ENCODE data around the gene SPOCK3.
"Not testable (repeated sequence)": the region's sequence is repeated elsewhere in the genome, so short reads cannot be mapped to it uniquely, and the experiment has no call there.

The SPOCK3 gene

DNA sequence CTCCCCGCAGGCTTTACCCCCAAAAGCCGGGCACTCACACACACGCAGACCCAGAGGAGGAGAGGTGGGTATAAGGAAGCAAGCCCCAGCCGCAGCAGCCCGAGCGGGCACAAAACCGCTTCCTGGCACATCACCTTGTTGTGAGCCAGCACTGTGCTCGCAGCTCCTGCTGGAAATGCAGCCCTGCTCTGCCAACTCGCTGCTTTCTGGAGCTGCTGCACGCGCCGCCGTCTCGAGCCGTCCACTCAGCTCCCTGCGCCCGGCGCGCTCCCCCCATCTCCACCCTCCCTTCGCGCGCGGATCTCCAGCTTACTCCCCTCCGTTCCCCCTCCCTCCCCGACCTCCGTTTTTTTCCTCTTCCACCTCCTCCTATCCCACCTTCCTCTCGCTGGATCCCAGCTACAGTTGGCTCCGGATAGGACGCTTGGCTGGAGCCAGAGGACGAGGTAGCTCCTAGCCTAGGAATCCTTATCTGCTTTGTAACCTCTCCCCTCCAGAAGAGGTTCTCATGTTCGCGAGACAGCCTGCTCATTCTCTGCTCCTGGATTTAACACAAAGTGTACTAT lies at the start of gene SPOCK3:
TSS of gene SPOCK3 (minus strand) at position 179 of the 566 bp plus-strand sequence.
- in situ Hi-C loops (cut with HindIII; ENCODE audit: low sequenced_read_pairs): loop anchor here (5.0 kb wide), 1 partner anchor 72 kb away; no protein-coding TSS in a partner anchor

DNA sequence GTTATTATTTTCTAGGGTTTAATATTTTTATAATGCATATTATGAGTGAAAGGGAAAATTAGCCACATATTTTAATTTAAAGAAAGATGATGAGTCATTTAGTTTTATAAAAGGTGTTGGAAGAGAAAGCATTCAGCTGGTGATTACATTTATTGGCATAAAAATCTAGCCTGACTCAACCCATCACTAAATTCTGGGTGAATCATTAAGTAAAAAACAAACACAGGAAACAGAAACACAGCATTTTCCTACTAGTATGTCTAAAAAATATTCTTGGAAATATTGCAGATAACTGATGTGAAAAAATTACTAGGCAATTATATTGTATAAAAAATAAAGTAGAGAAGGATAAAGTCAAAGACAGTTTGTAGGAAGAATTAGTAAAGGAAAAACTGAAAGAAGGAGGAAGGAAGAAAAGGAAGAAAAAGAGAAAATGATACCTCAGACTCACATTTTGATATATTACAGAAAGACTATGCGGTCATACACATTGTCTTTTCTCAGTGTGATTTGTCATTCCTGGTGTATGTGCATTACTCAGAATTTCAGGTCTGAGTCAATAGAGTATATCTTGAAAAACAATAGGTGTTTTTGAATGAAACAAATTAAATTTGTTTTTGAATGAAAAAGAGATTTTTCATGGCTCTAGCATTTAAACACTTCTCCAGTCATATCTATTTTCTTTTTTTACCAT lies 48.0 kb upstream of the SPOCK3 start:
- in situ Hi-C loops (cut with HindIII; ENCODE audit: low sequenced_read_pairs): no loop called here

- in situ Hi-C loops (cut with HindIII; ENCODE audit: low sequenced_read_pairs): not testable (repeated sequence)
Measured at GRCh38 chr4:167281545-167281944, 47.3 kb upstream of the SPOCK3 start.

DNA sequence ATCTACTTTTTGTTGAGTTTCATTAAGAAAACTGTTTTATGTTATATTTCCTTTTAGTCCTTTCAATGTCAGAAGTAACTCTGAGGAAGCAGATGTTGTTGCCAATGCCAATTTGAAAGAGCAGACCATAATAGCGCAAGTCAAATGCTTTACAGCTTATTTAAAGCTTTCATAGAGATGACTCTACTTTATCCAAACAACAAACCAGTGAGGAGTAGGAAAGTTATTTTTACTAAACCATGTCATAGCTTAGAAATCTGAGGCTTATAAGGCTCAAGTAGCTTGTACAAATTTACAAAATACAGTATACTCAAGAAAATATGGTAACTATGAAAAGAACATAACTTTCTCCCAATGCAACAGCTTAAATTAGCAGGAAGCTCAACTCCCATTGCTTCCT lies 40.1 kb upstream of the SPOCK3 start:
- in situ Hi-C loops (cut with HindIII; ENCODE audit: low sequenced_read_pairs): no loop called here

DNA sequence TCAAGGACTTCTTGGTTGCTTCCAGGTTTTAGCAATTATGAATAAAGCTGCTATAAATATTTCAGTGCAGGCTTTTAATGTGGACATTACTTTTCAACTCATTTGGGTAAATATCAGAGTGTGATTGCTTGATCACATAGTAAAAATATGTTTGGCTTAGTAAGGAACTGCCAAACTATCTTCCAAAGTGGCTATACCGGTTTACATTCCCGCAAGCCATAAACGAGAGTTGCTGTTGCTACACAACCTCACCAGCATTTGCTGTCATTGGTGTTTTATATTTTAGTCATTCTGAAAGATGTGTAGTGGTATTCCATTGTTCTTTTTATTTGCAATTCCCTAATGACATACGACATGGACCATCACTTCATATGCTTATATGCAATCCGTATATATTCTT lies 30.9 kb upstream of the SPOCK3 start:
- in situ Hi-C loops (cut with HindIII; ENCODE audit: low sequenced_read_pairs): no loop called here

DNA sequence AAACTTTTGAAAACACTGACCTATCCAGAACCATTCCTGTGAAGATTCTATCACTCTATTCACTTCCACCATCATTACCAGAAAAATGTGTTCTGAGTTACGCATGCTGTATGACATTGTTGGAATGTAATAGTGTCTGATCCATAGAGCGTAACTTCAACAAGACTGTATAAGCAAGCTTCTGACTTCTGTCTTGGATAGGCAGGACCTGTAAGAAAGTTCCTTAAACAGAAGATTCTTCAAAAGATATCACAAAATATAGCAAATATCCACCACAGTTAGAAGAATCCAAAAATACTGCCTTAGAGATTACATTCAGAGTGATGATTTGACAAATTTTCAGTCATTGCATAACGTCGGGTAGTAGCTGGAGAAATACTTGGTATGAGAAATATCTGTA lies 14.0 kb upstream of the SPOCK3 start:
- in situ Hi-C loops (cut with HindIII; ENCODE audit: low sequenced_read_pairs): no loop called here

DNA sequence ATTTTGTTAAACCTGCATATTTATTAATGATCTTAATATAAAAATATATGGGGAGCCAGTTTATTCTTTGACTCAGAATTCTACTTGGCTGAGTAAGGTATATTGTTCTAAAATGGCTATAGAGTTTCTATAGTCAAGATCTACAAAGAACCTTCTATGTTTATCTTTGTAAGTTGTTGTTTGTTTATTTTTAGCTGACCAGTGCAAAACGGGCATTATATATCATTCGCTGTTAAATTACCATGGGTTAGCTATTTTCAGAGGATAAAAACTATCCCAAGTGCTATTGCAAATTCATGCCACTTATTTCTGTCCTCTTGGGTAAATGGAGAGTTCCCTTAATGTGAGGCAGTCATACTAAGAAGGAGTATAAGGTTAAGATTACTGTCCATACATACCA lies 5.3 kb upstream of the SPOCK3 start:
- in situ Hi-C loops (cut with HindIII; ENCODE audit: low sequenced_read_pairs): no loop called here

- in situ Hi-C loops (cut with HindIII; ENCODE audit: low sequenced_read_pairs): no loop called here
Measured at GRCh38 chr4:167238226-167238625, 3.9 kb upstream of the SPOCK3 start.

DNA sequence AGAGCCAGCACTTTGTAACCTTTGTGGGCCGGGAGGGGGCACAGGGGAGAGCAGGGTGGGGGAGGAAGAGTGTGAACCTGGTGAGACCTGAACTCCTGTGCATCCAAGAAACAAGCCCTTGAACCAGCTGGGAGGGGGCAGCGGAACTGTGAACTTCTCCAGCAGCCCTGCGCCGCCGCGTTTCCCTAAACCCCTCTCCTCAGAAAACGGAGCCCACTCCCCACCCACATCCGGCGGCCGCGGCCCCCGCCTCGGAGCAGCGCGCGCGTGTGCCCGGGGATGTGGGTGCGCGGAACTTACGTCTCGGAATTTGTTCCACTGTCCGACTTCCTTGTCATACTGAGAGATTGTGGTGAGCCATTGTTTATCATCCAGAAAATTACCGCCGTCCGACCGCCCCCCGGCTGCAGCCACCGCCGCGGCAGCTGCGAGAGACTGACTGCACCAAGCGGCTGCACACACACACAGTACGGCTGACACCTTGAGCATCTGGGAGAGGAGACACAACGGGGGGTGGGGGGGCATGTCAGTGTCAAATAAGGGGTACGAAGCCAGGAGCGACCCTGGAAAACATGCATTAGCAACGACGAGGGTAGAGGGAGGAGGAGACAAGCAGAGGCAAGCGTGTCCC lies 494 bp downstream of the SPOCK3 start:
- in situ Hi-C loops (cut with HindIII; ENCODE audit: low sequenced_read_pairs): loop anchor here (5.0 kb wide), 1 partner anchor 71 kb away; no protein-coding TSS in a partner anchor

GRCh38 chr4:167232805-167233684 lies 1.2 kb downstream of the SPOCK3 start:
- in situ Hi-C loops (cut with HindIII; ENCODE audit: low sequenced_read_pairs): loop anchor here (5.0 kb wide), 1 partner anchor 71 kb away; no protein-coding TSS in a partner anchor

DNA sequence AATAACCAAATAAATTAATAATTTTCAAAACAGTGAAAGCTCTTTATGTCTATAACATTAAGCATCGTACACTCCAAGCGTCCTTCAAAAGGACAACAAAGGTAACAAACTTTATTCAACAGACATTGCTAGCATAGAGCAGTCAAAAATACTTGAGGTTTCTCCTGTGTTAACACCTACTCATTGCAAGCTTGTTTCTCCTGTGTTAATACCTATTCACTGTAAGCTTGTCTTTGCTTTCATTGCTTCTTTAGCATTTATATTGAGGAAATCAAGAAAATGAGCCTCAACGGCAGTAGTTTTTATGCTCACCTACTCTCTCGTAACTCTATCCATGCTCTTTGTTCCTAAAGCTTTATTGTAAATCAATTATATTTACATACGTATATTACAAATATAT lies 3.5 kb downstream of the SPOCK3 start:
- in situ Hi-C loops (cut with HindIII; ENCODE audit: low sequenced_read_pairs): loop anchor here (5.0 kb wide), 1 partner anchor 68 kb away; no protein-coding TSS in a partner anchor

GRCh38 chr4:167222099-167222498 lies 12.2 kb downstream of the SPOCK3 start:
- in situ Hi-C loops (cut with HindIII; ENCODE audit: low sequenced_read_pairs): no loop called here

- in situ Hi-C loops (cut with HindIII; ENCODE audit: low sequenced_read_pairs): no loop called here
Measured at GRCh38 chr4:167221084-167221483, 13.2 kb downstream of the SPOCK3 start.

GRCh38 chr4:167218022-167218608 lies 16.2 kb downstream of the SPOCK3 start:
- in situ Hi-C loops (cut with HindIII; ENCODE audit: low sequenced_read_pairs): no loop called here

DNA sequence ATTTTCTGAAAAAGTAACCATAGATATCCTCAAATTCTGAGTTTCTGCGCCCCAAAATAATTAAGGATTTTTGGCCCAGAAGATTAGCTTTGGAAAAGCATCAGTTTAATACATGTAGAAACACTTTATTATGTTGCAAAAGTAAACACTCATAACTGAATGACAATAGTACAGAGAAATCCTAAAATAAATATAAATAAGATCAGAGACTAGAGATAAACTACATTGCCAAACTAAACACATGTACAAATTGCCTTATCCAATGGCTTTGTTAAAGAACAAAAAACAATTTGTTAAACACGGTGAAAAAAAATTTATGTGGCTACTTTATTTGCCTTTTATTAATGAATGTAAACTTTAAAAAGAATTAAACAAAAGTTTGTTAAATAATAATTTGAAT lies 17.5 kb downstream of the SPOCK3 start:
- in situ Hi-C loops (cut with HindIII; ENCODE audit: low sequenced_read_pairs): no loop called here

GRCh38 chr4:167210166-167210565 lies 24.1 kb downstream of the SPOCK3 start:
- in situ Hi-C loops (cut with HindIII; ENCODE audit: low sequenced_read_pairs): no loop called here

- in situ Hi-C loops (cut with HindIII; ENCODE audit: low sequenced_read_pairs): no loop called here
Measured at GRCh38 chr4:167196344-167197012, 37.8 kb downstream of the SPOCK3 start.

GRCh38 chr4:167190379-167190778 lies 43.9 kb downstream of the SPOCK3 start:
- in situ Hi-C loops (cut with HindIII; ENCODE audit: low sequenced_read_pairs): no loop called here

DNA sequence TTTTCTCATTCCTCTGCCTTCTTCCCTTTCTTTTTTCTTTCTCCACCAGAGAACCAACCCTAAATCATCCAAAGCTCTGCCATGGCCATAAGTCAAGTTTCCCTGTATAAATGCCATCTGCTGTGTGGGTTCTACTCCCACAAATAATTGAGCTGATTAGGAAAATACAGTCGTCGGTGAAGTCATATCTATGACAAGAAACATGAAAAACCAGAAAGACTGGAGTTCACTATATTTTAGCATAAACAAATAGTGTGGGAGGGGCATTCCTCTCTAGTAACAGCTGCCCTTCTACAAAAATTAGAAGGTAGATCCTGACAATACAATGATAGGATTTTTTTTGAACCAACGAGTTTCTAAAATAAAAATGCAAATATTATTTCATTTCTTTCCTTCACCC lies 48.8 kb downstream of the SPOCK3 start:
- in situ Hi-C loops (cut with HindIII; ENCODE audit: low sequenced_read_pairs): no loop called here

- in situ Hi-C loops (cut with HindIII; ENCODE audit: low sequenced_read_pairs): no loop called here
Measured at GRCh38 chr4:167183036-167183435, 51.3 kb downstream of the SPOCK3 start.
